GM12878 (cell line): ENCODE results near the gene DOCK9. TPM values are rescaled to one million over a fixed set of nuclear protein-coding genes. Genes with fewer than 3 reads are reported as not detected.

ENCODE experiments used
- ATAC-seq: fragments of 200-7000 bp; cut with Tn5 transposase; 3 replicates; pipeline ENCODE4 v1.9.1; 2020; ENCODE audit warnings: mild to moderate bottlenecking, moderate library complexity
- BruUV-seq: library from RNA; stranded (reverse); fragments of 400-500 nt; replicated peaks from 2 replicates; lab custom pipeline; 2021; lab: Mats Ljungman, UMichigan
- CTCF ChIA-PET: fragments of 300-600 bp; sonication (Branson Sonifier 250); formaldehyde crosslinking; extraction: SDS; loops from one replicate; lab custom pipeline; 2021; ENCODE audit warnings: inconsistent platforms; lab: Yijun Ruan, JAX
- POLR2A ChIA-PET: fragments of 350-600 bp; formaldehyde crosslinking; extraction: SDS; loops from one replicate; lab custom pipeline; 2021; ENCODE audit warnings: inconsistent platforms; lab: Charles Lee
- RAD21 ChIA-PET: fragments of 300-600 bp; sonication (Branson Sonifier 250); formaldehyde crosslinking; loops from one replicate; lab custom pipeline; 2023; ENCODE audit warnings: antibody characterized with exemption; ENCODE audit not compliant: unreplicated experiment; lab: Charles Lee
- SMC1A ChIA-PET: fragments of 300-600 bp; sonication (Branson Sonifier 250); formaldehyde crosslinking; loops from one replicate; lab custom pipeline; 2023; ENCODE audit not compliant: unreplicated experiment, uncharacterized antibody; lab: Charles Lee
- DNase-seq: peaks from one replicate; pipeline ENCODE4 v3.0.0-alpha.2; 2011; ENCODE audit warnings: low read depth, low spot score
- FAIRE-seq: peaks from 3 replicates; lab custom pipeline; 2011; peaks lifted over from hg19 to GRCh38; lab: Jason Lieb, UNC
- H2AFZ ChIP-seq: 2 replicates; pipeline ENCODE4 v1.6.0; 2011; ENCODE audit warnings: low read depth, low read length, control low read depth; ENCODE audit not compliant: control insufficient read depth
- H3K27ac ChIP-seq: 2 replicates; pipeline ENCODE4 v1.5.1; 2011; ENCODE audit warnings: control low read depth; ENCODE audit not compliant: control insufficient read depth, insufficient read depth
- H3K27me3 ChIP-seq, 2 experiments: replicated peaks in 1 of 2; 2 replicates each; pipeline versions ENCODE4 v1.6.0 to v1.6.1; 2011; ENCODE audit warnings: low read length in 1 of 2; ENCODE audit not compliant: control insufficient read depth in 2 of 2, insufficient read depth in 2 of 2
- H3K36me3 ChIP-seq, 2 experiments: 2 replicates each; pipeline ENCODE4 v1.5.1; 2011; ENCODE audit warnings: low read length in 1 of 2; ENCODE audit not compliant: control insufficient read depth in 2 of 2, insufficient read depth in 2 of 2
- H3K4me1 ChIP-seq: 2 replicates; pipeline ENCODE4 v1.6.1; 2011; ENCODE audit warnings: mild to moderate bottlenecking, low read length, moderate library complexity, mixed read lengths; ENCODE audit not compliant: control insufficient read depth, insufficient read depth
- H3K4me2 ChIP-seq: 2 replicates; pipeline ENCODE4 v1.6.0; 2011; ENCODE audit warnings: control low read depth; ENCODE audit not compliant: control insufficient read depth, insufficient read depth
- H3K4me3 ChIP-seq: fragments of 200-600 bp; sonication (generic); 2 replicates; pipeline ENCODE4 v1.5.1; 2016
- H3K79me2 ChIP-seq: 2 replicates; pipeline ENCODE4 v1.6.0; 2011; ENCODE audit warnings: low read length; ENCODE audit not compliant: control insufficient read depth, insufficient read depth
- H3K9ac ChIP-seq: 2 replicates; pipeline ENCODE4 v1.8.0; 2011; ENCODE audit warnings: low read length, control low read depth, mixed read lengths; ENCODE audit not compliant: control insufficient read depth, insufficient read depth
- H3K9me3 ChIP-seq: replicated peaks from 3 replicates; pipeline ENCODE4 v1.5.1; 2011; ENCODE audit warnings: mild to moderate bottlenecking, low read length; ENCODE audit not compliant: control insufficient read depth, insufficient read depth
- H4K20me1 ChIP-seq: 2 replicates; pipeline ENCODE4 v1.6.0; 2011; ENCODE audit not compliant: control insufficient read depth, insufficient read depth
- BHLHE40 ChIP-seq, 2 experiments: fragments of 450-650 bp in 1 of 2; IDR thresholded peaks; 2 replicates each; pipeline ENCODE4 v1.6.1; 2011 to 2017; ENCODE audit warnings: low read depth in 2 of 2, borderline replicate concordance in 1 of 2, improper control_type of control experiment in 1 of 2, low read length in 1 of 2, mild to moderate bottlenecking in 1 of 2
- CBFB ChIP-seq: IDR thresholded peaks from 2 replicates; pipeline ENCODE4 v1.6.1; 2016; ENCODE audit warnings: antibody characterized with exemption, low read depth
- ETV6 ChIP-seq, 2 experiments: fragments of 450-650 bp in 1 of 2; IDR thresholded peaks in 1 of 2; conservative IDR thresholded peaks in 1 of 2; 2 replicates each; pipeline ENCODE4 v1.6.1; 2014; ENCODE audit warnings: antibody characterized with exemption in 1 of 2, borderline replicate concordance in 1 of 2, low read depth in 1 of 2, mild to moderate bottlenecking in 1 of 2, moderate library complexity in 1 of 2
- EZH2 ChIP-seq: IDR thresholded peaks from 2 replicates; pipeline ENCODE4 v1.6.1; 2012; ENCODE audit warnings: low read depth, mild to moderate bottlenecking, control low read depth, inconsistent platforms, low read length, borderline replicate concordance; ENCODE audit not compliant: control insufficient read depth
- GABPA ChIP-seq: IDR thresholded peaks from 2 replicates; pipeline ENCODE4 v1.6.1; 2014; ENCODE audit warnings: antibody characterized with exemption, low read depth, mild to moderate bottlenecking, inconsistent platforms
- IKZF1 ChIP-seq: fragments of 450-650 bp; conservative IDR thresholded peaks from 2 replicates; pipeline ENCODE4 v1.6.1; 2017; ENCODE audit warnings: antibody characterized with exemption, mild to moderate bottlenecking
- IRF4 ChIP-seq: IDR thresholded peaks from 2 replicates; pipeline ENCODE4 v1.6.1; 2011; ENCODE audit warnings: low read depth, low read length
- RB1 ChIP-seq: fragments of 450-650 bp; formaldehyde crosslinking; IDR thresholded peaks from 2 replicates; pipeline ENCODE4 v1.6.1; 2017; ENCODE audit warnings: mild to moderate bottlenecking, borderline replicate concordance
- SMAD5 ChIP-seq: IDR thresholded peaks from 2 replicates; pipeline ENCODE4 v1.6.1; 2016; ENCODE audit warnings: antibody characterized with exemption, low read depth
- SREBF2 ChIP-seq: IDR thresholded peaks from 2 replicates; pipeline ENCODE4 v1.6.1; 2012; ENCODE audit warnings: mild to moderate bottlenecking, low read length
- TARDBP ChIP-seq: IDR thresholded peaks from 2 replicates; pipeline ENCODE4 v1.6.1; 2016; ENCODE audit warnings: borderline replicate concordance
- TCF3 ChIP-seq: IDR thresholded peaks from 2 replicates; pipeline ENCODE4 v1.6.1; 2012; ENCODE audit warnings: low read depth, mild to moderate bottlenecking, low read length, borderline replicate concordance; ENCODE audit not compliant: insufficient read depth
- ZNF217 ChIP-seq: fragments of 450-650 bp; IDR thresholded peaks from 2 replicates; pipeline ENCODE4 v1.6.1; 2017; ENCODE audit warnings: antibody characterized with exemption, mild to moderate bottlenecking
- ZNF274 ChIP-seq: IDR thresholded peaks from one replicate; pipeline ENCODE4 v1.8.0; 2011; ENCODE audit not compliant: insufficient read length, insufficient read depth
- WGBS: methylation state at CpG from one replicate; pipeline ENCODE4 v1.1.6; 2016; ENCODE audit warnings: low lambda C conversion rate; ENCODE audit not compliant: insufficient replicate concordance, insufficient coverage; ENCODE audit errors: missing lambda C conversion rate; 5-methylcytosine and 5-hydroxymethylcytosine counted together
- in situ Hi-C: fragments of 300-500 bp; cut with MboI; formaldehyde crosslinking; loops from 9 replicates; pipeline ENCODE4 v1.14.3; 2018; ENCODE audit warnings: mixed read lengths
- intact Hi-C: fragments of 100-400 bp; cut with micrococcal nuclease; formaldehyde crosslinking; loops from one replicate; pipeline ENCODE4 v1.14.2; 2022; ENCODE audit not compliant: unreplicated experiment
- polyA plus RNA-seq, 11 experiments: library from polyadenylated mRNA; depleted of rRNA in 4 of 11; unstranded in 6 of 11; stranded (reverse) in 5 of 11; fragments of >200 nt; fragmentation: Nextera tagmentation in 4 of 11; fragmentation: Illumina TruSeq in 1 of 11; extraction: Ambion mirVana in 4 of 11; extraction: Trizol in 1 of 11; gene quantifications; 1 replicate in 1 of 11; 2 replicates in 10 of 11; pipeline versions ENCODE4 v1.2.1 to v1.2.3, GENCODE V29; 2011 to 2016; ENCODE audit warnings: inconsistent platforms in 2 of 11, missing spikeins in 2 of 11, low read depth in 1 of 11
- total RNA-seq, 4 experiments: library from RNA; depleted of rRNA in 3 of 4; stranded (reverse); fragments of >200 nt in 3 of 4; fragmentation: Illumina TruSeq in 1 of 4; extraction: Trizol in 1 of 4; gene quantifications; 2 replicates each; pipeline versions ENCODE4 v1.2.1 to v1.2.3, GENCODE V29; 2013 to 2021
- TF ChIP-seq, protein P1 (sequence below): fragments of 450-650 bp; IDR thresholded peaks from 2 replicates; pipeline ENCODE4 v1.6.1; 2014; ENCODE audit warnings: mild to moderate bottlenecking
- TF ChIP-seq, protein P2 (sequence below): fragments of 450-650 bp; formaldehyde crosslinking; IDR thresholded peaks from 2 replicates; pipeline ENCODE4 v1.4.0; 2022; ENCODE audit warnings: mild to moderate bottlenecking, moderate library complexity
- TF ChIP-seq, protein P3 (sequence below): IDR thresholded peaks from 2 replicates; pipeline ENCODE4 v1.6.1; 2012; ENCODE audit warnings: low read depth, low read length, improper control_type of control experiment
- TF ChIP-seq, protein P4 (sequence below): IDR thresholded peaks from 2 replicates; pipeline ENCODE4 v1.6.1; 2011; ENCODE audit warnings: borderline replicate concordance, low read depth, mild to moderate bottlenecking, moderate library complexity, mixed read lengths, low read length; ENCODE audit not compliant: insufficient read depth; ENCODE audit errors: extremely low read length

DOCK9 gene
- total and polyA plus RNA-seq, 10 of the 15 experiments (the other 5 are each of a cell fraction or from before 2014, with no cell fraction given), result 0.09 to 2.9 (median 0.74) TPM

DNA sequence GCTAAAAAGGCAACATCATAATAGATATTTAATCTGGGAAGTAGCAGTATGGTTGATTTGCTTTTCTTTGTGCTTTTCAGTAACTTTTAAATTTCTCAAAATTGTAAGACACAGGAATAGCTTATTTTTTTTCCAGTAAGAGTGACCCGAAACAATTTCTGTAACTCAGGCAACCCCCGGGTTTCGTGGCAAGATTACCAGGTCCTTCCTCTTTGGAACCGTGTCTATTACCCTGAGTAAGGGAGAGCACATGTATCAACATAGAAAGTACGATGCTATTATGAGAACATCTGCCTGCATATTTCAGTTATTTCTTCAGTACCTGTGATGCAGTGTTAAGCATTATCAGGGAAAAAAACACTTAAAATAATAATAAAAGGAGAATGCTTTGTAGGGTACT is 64.1 kb downstream of the DOCK9 start:
- Histone ChIP-seq H3K9me3 (no peaks in the 10 kb centered on the region), H3K4me3 (no peak overlapping the region), H3K79me2 (no peaks in the 10 kb centered on the region), H3K4me1 (no peaks in the 10 kb centered on the region)
- BruUV-seq, result no TSS peak
- ATAC-seq (no peak), DNase-seq (no peak)
- POLR2A ChIA-PET, result no interaction called here
- intact Hi-C loops, result no loop called here
- TF ChIP-seq, protein P1, sequence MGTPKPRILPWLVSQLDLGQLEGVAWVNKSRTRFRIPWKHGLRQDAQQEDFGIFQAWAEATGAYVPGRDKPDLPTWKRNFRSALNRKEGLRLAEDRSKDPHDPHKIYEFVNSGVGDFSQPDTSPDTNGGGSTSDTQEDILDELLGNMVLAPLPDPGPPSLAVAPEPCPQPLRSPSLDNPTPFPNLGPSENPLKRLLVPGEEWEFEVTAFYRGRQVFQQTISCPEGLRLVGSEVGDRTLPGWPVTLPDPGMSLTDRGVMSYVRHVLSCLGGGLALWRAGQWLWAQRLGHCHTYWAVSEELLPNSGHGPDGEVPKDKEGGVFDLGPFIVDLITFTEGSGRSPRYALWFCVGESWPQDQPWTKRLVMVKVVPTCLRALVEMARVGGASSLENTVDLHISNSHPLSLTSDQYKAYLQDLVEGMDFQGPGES, result no peak
- TF ChIP-seq RB1, result no peak
- no peak for TF ChIP-seq CBFB
- no peak for TF ChIP-seq ETV6 (conservative IDR thresholded peaks at IDR 0.05 in 1 of 2, IDR thresholded peaks at IDR 0.05 in 1 of 2; ENCODE audit: borderline replicate concordance in 1 of 2, low read depth in 1 of 2)
- no peak for TF ChIP-seq SMAD5
- TF ChIP-seq, protein P2, sequence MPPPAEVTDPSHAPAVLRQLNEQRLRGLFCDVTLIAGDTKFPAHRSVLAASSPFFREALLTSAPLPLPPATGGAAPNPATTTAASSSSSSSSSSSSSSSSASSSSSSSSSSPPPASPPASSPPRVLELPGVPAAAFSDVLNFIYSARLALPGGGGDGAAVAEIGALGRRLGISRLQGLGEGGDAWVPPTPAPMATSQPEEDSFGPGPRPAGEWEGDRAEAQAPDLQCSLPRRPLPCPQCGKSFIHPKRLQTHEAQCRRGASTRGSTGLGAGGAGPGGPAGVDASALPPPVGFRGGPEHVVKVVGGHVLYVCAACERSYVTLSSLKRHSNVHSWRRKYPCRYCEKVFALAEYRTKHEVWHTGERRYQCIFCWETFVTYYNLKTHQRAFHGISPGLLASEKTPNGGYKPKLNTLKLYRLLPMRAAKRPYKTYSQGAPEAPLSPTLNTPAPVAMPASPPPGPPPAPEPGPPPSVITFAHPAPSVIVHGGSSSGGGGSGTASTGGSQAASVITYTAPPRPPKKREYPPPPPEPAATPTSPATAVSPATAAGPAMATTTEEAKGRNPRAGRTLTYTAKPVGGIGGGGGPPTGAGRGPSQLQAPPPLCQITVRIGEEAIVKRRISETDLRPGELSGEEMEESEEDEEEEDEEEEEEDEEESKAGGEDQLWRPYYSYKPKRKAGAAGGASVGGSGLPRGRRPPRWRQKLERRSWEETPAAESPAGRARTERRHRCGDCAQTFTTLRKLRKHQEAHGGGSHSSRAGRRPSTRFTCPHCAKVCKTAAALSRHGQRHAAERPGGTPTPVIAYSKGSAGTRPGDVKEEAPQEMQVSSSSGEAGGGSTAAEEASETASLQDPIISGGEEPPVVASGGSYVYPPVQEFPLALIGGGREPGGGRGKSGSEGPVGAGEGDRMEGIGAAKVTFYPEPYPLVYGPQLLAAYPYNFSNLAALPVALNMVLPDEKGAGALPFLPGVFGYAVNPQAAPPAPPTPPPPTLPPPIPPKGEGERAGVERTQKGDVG (CRISPR knock-in tag), result no peak
- no peak for TF ChIP-seq TCF3
- TF ChIP-seq ZNF217, result no peak
- no peak for TF ChIP-seq ZNF274
- TF ChIP-seq IRF4, result no peak
- TF ChIP-seq TARDBP, result no peak
- no peak for TF ChIP-seq EZH2
- no peak for TF ChIP-seq BHLHE40 (IDR thresholded peaks at IDR 0.05; ENCODE audit: borderline replicate concordance in 1 of 2, low read depth in 2 of 2, low read length in 1 of 2)
- TF ChIP-seq, protein P3, sequence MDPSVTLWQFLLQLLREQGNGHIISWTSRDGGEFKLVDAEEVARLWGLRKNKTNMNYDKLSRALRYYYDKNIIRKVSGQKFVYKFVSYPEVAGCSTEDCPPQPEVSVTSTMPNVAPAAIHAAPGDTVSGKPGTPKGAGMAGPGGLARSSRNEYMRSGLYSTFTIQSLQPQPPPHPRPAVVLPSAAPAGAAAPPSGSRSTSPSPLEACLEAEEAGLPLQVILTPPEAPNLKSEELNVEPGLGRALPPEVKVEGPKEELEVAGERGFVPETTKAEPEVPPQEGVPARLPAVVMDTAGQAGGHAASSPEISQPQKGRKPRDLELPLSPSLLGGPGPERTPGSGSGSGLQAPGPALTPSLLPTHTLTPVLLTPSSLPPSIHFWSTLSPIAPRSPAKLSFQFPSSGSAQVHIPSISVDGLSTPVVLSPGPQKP, result no peak
- no peak for TF ChIP-seq IKZF1
- TF ChIP-seq SREBF2, result no peak
- TF ChIP-seq GABPA, result no peak
- TF ChIP-seq, protein P4, sequence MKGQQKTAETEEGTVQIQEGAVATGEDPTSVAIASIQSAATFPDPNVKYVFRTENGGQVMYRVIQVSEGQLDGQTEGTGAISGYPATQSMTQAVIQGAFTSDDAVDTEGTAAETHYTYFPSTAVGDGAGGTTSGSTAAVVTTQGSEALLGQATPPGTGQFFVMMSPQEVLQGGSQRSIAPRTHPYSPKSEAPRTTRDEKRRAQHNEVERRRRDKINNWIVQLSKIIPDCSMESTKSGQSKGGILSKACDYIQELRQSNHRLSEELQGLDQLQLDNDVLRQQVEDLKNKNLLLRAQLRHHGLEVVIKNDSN, result no peak
- TF ChIP-seq, all 136 proteins: peak for 0
- WGBS, result 16% methylated on average over 5 of the region's 5 CpGs
- H3K36me3 ChIP-seq, result no peaks in the 10 kb centered on the region
- H3K27me3 ChIP-seq, result no peaks in the 10 kb centered on the region
- H3K4me2 ChIP-seq, result no peak overlapping the region
- RAD21 ChIA-PET, result no interaction called here
- no peak overlapping the region for H3K27ac ChIP-seq
- CTCF ChIA-PET, result no interaction called here
- SMC1A ChIA-PET, result interaction anchor here (1.9 kb wide), 1 partner anchor 46 kb away, joined by 8 read pairs; no protein-coding TSS in a partner anchor
- H3K9ac ChIP-seq, result no peak overlapping the region
- peak overlapping the region; percentile 33 for H2AFZ ChIP-seq
- in situ Hi-C loops, result no loop called here
- FAIRE-seq, result no peak
- H4K20me1 ChIP-seq, result no peaks in the 10 kb centered on the region
